Measurements from ENCODE around the gene FCN2.

Gene FCN2

GRCh38 chr9:134902936-134903335 lies 22.3 kb downstream of the FCN2 start:
- in situ Hi-C loops (cut with HindIII; ENCODE audit: low sequenced_read_pairs): no loop called here

- in situ Hi-C loops (cut with HindIII; ENCODE audit: low sequenced_read_pairs): no loop called here
Observed at GRCh38 chr9:134908524-134909309, 28.1 kb downstream of the FCN2 start.

- in situ Hi-C loops (cut with HindIII; ENCODE audit: low sequenced_read_pairs): no loop called here
Observed at GRCh38 chr9:134909511-134910481, 29.2 kb downstream of the FCN2 start.

- in situ Hi-C loops (cut with HindIII; ENCODE audit: low sequenced_read_pairs): no loop called here
Observed at GRCh38 chr9:134912126-134912840, 31.7 kb downstream of the FCN2 start.

- in situ Hi-C loops (cut with HindIII; ENCODE audit: low sequenced_read_pairs): no loop called here
Observed at GRCh38 chr9:134913041-134913712, 32.6 kb downstream of the FCN2 start.

GRCh38 chr9:134913713-134914500 lies 33.3 kb downstream of the FCN2 start:
- in situ Hi-C loops (cut with HindIII; ENCODE audit: low sequenced_read_pairs): no loop called here

GRCh38 chr9:134914501-134914834 lies 33.9 kb downstream of the FCN2 start:
- in situ Hi-C loops (cut with HindIII; ENCODE audit: low sequenced_read_pairs): no loop called here

- in situ Hi-C loops (cut with HindIII; ENCODE audit: low sequenced_read_pairs): no loop called here
Observed at GRCh38 chr9:134915046-134915985, 34.7 kb downstream of the FCN2 start.

- in situ Hi-C loops (cut with HindIII; ENCODE audit: low sequenced_read_pairs): no loop called here
Observed at GRCh38 chr9:134916161-134916665, 35.6 kb downstream of the FCN2 start.

GRCh38 chr9:134917431-134918373 lies 37.1 kb downstream of the FCN2 start, which contains the start of gene FCN1:
Gene FCN1 (minus strand): TSS chr9:134917912. CDS start chr9:134917871, 41 bp downstream.
- in situ Hi-C loops (cut with HindIII; ENCODE audit: low sequenced_read_pairs): no loop called here

GRCh38 chr9:134918646-134919045 lies 38.0 kb downstream of the FCN2 start:
- in situ Hi-C loops (cut with HindIII; ENCODE audit: low sequenced_read_pairs): no loop called here

GRCh38 chr9:134919303-134919702 lies 38.7 kb downstream of the FCN2 start:
- in situ Hi-C loops (cut with HindIII; ENCODE audit: low sequenced_read_pairs): no loop called here

GRCh38 chr9:134922066-134922931 lies 41.7 kb downstream of the FCN2 start:
- in situ Hi-C loops (cut with HindIII; ENCODE audit: low sequenced_read_pairs): no loop called here

GRCh38 chr9:134922932-134923240 lies 42.3 kb downstream of the FCN2 start:
- in situ Hi-C loops (cut with HindIII; ENCODE audit: low sequenced_read_pairs): no loop called here

- in situ Hi-C loops (cut with HindIII; ENCODE audit: low sequenced_read_pairs): no loop called here
Observed at GRCh38 chr9:134923466-134923865, 42.9 kb downstream of the FCN2 start.

GRCh38 chr9:134925011-134925511 lies 44.5 kb downstream of the FCN2 start:
- in situ Hi-C loops (cut with HindIII; ENCODE audit: low sequenced_read_pairs): no loop called here
